RWPE1 (cell line): ENCODE data around the gene PTPRE.

ENCODE experiments used
- CTCF ChIA-PET: fragments of 350-600 bp; sonication (Branson Sonifier 250); formaldehyde crosslinking; extraction: SDS; loops from one replicate; lab custom pipeline; 2021; lab: Yijun Ruan, JAX
- POLR2A ChIA-PET: fragments of 400-600 bp; formaldehyde crosslinking; extraction: SDS; loops from one replicate; lab custom pipeline; 2020; ENCODE audit warnings: antibody characterized with exemption; ENCODE audit not compliant: low non-redundant PET; lab: Yijun Ruan, JAX
- DNase-seq: peaks from one replicate; pipeline ENCODE4 v3.0.0; 2012; ENCODE audit warnings: low spot score
- H3K27ac ChIP-seq: fragments of 450-650 bp; 2 replicates; pipeline ENCODE4 v1.5.1; 2017
- CTCF ChIP-seq: fragments of 450-650 bp; conservative IDR thresholded peaks from 2 replicates; pipeline ENCODE4 v1.5.1; 2017; ENCODE audit warnings: low read depth, mild to moderate bottlenecking

Gene PTPRE

GRCh38 chr10:128070721-128071416 lies 164.0 kb downstream of the PTPRE start:
- no peak for TF ChIP-seq CTCF
- ChIA-PET CTCF (interaction anchor here (0.9 to 1.5 kb wide), 2 partner anchors 59 to 86 kb away, joined by 3 to 6 read pairs; no protein-coding TSS in a partner anchor), POLR2A (no interaction called here)
- no peak for DNase-seq
- H3K27ac ChIP-seq, result peak overlapping the region; percentile 100

DNA sequence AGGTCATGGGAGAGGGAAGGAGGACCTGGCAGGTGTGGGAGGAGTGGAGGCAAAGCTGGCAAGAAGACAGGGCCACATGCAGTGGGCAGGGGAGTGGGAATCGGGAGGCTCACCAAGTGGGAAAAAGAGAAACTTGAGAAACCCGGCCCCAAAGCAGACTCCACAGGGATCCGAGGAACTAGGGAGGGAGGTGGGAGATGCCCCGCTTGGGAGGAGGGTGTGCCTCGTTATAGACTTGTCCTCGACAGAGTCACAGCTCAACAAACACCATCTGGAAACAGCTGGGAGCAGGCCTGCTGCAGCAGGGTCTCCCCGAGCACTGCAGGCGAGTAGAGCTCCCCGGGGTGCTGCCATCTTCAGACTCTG lies 164.5 kb downstream of the PTPRE start:
- CTCF ChIA-PET, result interaction anchor here (1.5 kb wide), 1 partner anchor 60 kb away, joined by 6 read pairs; no protein-coding TSS in a partner anchor

GRCh38 chr10:128072046-128072445 lies 165.1 kb downstream of the PTPRE start:
- ChIA-PET POLR2A (interaction anchor here (0.7 kb wide), 1 partner anchor 24 kb away, joined by 3 read pairs; no protein-coding TSS in a partner anchor), CTCF (interaction anchor here (0.6 to 1.5 kb wide), 2 partner anchors 61 to 217 kb away, joined by 3 to 6 read pairs; no protein-coding TSS in a partner anchor)
- no peak for DNase-seq
- no peak overlapping the region for H3K27ac ChIP-seq
- no peak for TF ChIP-seq CTCF

More for the DNA sequence above, 164.5 kb downstream of the PTPRE start:
- POLR2A ChIA-PET, result interaction anchor here (0.7 kb wide), 1 partner anchor 23 kb away, joined by 3 read pairs; no protein-coding TSS in a partner anchor
- TF ChIP-seq CTCF, result no peak
- no peak for DNase-seq
- peak overlapping the region; percentile 100 for H3K27ac ChIP-seq

- ChIA-PET CTCF (interaction anchor here (0.6 kb wide), 2 partner anchors 218 to 764 kb away, joined by 3 to 4 read pairs; no protein-coding TSS in a partner anchor), POLR2A (no interaction called here)
- no peak overlapping the region for H3K27ac ChIP-seq
- no peak for DNase-seq
- no peak for TF ChIP-seq CTCF
These were observed 166.2 kb downstream of the PTPRE start for GRCh38 chr10:128072941-128073645.

DNA sequence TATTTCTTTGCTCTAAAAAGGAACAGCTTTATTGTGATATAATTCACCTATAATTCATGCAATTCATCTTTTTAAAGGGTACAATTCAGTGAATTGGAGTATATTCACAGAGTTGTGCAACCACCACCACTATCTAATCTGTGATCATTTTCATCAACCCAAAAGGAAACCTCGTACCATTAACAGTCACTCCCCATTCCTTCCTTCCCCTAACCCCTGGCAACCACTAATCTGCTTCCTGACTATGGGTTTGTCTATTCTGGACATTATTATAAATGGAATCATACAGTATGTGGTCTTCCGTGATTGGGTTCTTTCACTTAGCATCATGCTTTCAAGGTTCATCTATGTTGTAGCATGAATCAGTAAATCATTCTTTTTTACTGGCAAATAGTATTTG lies 167.0 kb downstream of the PTPRE start:
- DNase-seq, result no peak
- ChIA-PET CTCF (no interaction called here), POLR2A (no interaction called here)
- H3K27ac ChIP-seq, result no peak overlapping the region
- TF ChIP-seq CTCF, result no peak

DNA sequence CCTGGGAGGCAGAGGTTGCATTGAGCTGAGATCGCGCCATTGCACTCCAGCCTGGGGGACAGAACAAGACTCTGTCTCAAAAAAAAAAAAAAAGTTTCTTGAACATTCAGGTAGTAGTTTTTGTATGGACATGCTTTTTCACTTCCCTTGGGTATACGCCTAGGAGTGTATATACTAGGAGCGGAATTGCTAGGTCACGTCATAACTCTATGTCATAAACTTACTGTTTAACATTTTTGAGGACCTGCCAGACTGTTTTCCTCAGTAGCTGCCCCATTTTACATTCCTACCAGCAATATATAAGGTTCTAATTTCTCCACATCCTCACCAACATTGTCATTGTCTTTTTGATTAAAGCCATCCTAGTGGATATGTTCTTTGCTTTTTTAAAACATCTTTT lies 167.7 kb downstream of the PTPRE start:
- POLR2A ChIA-PET, result no interaction called here
- no peak for TF ChIP-seq CTCF
- H3K27ac ChIP-seq, result no peak overlapping the region
- DNase-seq, result no peak
- CTCF ChIA-PET, result interaction anchor here (0.6 to 0.8 kb wide), 2 partner anchors 23 to 74 kb away, joined by 5 to 6 read pairs; no protein-coding TSS in a partner anchor
